Stimulated activated CD4-positive, alpha-beta T cell treated with anti-CD3 and anti-CD28 coated beads, TNF-alpha, amount 100 ng/mL, for 48 hours (primary cell): ENCODE data around the gene PIK3R3.
"Not testable (repeated sequence)": the region's sequence is repeated elsewhere in the genome, so short reads cannot be mapped to it uniquely, and the experiment has no call there.

Source experiments
- DNase-seq, 3 donors: peaks; one replicate each; pipeline ENCODE4 v3.0.0-alpha.2; 2020; ENCODE audit warnings: low read depth in 3 of 3

Gene PIK3R3

DNA sequence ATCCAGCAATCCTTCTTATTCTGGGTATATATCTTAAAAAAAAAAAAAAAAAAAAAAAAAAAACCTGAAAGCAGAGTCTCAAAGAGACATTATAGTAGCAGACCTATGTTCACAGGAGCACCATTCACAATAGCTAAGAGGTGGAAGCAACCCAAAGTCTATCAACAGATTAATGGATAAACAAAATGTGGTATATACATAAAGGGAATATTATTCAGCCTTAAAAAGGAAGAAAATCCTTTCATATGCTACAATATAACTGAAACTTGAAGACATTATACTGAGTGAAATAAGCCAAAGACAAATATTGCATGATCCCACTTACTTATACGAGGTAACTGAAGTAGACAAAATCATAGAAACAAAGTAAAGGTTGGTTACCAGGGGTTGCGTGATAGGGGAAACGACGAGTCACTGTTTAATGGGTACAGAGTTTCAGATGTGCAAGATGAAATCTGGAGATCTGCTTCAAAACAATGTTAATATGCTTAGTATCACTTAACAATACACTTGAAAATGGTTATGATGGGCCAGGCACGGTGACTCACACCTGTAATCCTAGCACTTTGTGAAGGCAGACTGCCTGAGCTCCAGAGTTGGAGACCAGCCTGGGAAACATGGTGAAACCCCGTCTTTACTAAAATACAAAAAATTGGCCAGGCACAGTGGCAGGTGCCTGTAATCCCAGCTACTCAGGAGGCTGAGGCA is 29.5 kb downstream of the PIK3R3 start:
- DNase-seq, result peak in 1 of 3 donors; percentile 3

DNA sequence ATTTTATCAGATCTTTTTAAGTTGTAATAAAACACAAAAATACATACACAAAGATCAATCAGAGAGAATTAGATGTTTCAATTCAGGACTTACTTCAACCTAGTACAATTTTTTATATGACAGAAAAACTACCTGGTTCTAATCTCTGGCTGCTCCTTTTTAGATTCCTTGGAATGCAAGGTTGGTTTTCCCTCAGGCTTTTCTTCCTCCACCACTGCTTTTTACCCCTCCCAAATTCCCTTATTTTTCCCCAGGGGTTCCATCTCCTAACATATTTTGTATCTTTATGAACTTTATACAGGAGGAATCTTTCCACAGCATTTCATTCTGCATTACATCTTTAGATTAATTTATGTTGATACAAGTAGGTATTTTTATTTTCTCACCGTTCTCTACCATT is 33.2 kb downstream of the PIK3R3 start:
- DNase-seq, result no peak

DNA sequence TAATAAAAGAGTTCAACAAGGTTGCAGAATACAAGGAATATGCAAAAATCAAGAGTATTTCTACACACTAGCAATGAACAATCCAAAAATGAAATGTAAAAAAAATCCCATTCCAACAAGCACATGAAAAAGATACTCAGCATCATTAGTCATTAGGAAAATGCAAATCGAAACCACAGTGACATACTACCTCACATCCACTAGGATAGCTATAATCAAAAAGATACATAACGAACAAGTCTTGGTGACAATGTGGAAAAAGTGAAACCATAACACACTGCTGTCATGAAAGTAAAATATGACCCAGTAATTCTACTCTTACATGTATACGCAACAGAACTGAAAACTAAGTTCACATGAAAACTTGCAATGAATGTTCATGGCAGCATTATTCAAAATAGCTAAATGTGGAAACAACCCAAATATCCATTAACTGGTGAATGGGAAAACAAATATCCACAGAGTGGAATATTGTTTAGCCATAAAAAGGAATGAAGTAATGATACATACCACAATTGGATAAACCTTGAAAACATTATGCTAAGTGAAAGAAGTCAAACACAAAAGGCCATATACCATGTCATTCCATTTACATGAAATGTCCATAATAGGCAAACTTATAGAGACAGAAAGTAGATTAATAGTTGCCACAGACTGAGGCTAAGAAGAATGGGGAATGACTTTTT is 34.3 kb downstream of the PIK3R3 start:
- DNase-seq, result no peak

DNA sequence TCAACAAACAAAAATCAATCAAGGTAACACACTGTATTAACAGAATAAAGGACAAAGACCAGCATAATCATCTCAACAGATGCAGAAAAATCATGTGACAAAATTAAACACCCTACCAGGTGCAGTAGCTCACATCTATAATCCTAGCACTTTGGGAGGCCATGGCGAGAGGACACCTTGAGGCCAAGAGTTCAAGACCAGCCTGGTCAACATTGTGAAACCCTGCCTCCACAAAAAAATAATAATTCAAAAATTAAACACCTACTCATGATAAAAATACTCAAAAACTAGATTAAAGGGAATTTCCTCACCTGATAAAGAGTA is 35.3 kb downstream of the PIK3R3 start:
- no peak for DNase-seq

DNA sequence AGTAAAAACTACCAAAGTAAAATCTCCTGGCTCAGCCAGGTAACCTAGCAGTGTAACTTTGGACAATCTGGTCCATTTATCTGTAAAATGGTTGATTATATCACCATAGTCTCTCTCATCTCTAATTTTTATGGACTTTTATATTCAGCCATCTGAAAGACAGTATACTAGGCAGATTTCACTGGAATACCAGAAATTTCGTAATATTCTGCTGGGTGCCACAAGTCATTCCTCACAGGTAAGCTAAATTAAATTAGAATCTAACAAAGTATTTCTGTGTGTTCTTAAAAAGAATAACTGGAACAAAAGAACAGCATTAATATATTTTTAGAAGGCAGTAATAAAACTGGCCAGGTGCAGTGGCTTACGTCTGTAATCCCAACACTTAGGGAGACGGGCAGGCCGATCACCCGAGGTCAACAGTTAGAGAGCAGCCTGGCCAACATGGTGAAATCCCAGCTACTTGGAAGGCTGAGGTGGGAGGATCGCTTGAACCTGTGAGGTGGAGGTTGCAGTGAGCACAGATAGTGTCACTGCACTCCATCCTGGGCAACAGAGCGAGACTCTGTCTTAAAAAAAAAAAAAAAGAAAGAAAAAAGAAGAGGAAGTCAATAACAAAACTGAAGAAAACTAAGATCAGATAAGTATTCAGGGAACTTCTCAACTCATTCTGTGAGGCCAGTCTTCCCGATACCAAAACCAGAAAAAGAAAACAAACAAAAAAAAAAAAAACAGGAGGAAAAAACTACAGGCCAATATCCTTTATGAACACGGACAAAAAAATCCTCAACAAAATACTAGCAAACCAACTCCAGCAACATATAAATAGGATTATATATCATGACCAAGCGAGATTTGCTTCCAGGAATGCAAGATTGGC is 35.9 kb downstream of the PIK3R3 start:
- no peak for DNase-seq

DNA sequence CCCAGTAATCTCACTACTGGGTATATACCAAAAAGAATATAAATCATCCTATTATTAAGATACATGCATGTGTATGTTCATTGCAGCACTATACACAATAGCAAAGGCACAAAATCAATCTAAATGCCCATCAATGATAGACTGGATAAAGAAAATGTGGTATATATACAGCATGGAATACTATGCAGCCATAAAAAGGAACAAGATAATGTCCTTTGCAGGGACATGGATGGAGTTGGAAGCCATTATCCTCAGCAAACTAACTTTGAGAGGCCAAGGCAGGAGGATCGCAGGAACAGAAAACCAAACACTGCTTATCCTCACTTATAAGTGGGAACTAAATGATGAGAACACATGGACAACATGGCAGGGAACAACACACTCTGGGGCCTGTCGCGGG is 37.3 kb downstream of the PIK3R3 start:
- not testable (repeated sequence) for DNase-seq

DNA sequence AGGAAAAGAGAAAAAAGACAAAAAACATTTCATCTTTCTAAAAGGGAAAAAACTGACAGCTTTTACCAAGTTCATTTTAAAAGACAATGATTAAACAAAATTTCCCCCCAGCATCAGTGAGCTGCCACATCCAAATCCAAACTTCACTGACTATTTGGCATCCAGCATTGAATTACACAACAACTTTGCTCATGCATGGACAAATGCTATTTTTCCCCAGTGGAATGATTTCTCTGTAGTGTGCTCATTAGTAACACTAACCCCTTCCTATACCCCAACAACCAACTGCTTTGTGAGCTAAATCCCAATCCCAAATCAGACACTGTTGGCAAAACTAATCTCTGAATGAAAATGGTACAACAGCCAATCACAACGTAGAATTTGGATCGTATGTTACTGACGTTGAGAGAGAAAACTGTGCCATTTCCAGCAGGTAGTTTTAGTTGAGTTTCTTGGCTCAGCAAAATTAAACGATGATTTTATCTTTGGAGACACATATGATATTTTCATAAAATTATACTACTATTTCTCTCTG is 37.9 kb downstream of the PIK3R3 start:
- no peak for DNase-seq

DNA sequence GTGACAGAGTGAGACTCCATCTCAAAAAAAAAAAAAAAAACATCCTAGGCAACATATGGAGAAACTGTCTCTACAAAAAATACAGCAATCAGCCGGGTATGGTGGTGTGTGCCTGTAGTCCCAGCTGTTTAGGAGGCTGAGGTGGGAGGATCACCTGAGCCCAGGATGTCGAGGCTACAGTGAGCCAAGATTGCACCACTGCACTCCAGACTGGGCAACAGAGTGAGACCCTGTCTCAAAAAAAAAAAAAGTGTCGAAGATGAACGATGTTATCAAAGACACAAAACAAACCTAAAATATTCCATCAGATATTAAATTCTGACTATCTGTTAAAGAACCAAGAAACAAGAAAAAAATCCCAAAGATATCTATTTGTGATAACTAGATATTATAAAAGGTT is 38.6 kb downstream of the PIK3R3 start:
- DNase-seq, result not testable (repeated sequence)

DNA sequence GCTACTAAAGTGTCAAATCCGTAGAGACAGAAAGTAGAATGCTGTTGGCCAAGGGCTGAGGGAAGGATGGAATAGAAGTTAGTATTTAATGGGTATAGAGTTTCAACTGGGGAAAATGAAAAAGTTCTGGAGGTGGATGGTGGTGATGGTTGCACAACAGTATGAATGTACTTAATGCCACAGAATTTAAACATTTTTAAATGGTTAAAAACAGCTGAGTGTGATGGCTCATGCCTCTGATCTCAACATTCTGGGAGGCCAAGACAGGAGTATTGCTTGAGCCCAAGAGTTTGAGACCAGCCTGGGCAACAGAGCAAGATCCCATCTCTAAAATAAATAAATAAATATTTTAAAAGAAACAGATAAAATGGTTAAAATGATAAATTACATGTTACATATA is 44.5 kb downstream of the PIK3R3 start:
- DNase-seq, result no peak

DNA sequence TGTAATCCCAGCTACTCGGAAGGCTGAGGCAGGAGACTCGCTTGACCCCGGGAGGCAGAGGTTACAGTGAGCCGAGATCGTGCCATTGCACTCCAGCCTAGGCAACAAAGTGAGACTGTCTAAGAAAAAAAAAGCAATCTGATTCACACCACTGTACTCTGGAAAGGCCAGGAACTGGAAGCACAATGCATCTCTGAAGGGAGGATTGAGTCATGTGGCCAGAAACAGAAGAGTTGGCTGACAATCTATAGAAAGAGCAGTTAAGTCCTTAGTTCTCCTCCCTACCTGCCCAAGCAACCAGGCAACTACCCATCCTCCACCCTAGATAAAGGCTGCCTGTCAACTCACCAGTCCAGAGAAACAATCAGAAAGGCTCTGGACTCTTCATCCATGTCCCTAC is 45.9 kb downstream of the PIK3R3 start:
- DNase-seq, result no peak

DNA sequence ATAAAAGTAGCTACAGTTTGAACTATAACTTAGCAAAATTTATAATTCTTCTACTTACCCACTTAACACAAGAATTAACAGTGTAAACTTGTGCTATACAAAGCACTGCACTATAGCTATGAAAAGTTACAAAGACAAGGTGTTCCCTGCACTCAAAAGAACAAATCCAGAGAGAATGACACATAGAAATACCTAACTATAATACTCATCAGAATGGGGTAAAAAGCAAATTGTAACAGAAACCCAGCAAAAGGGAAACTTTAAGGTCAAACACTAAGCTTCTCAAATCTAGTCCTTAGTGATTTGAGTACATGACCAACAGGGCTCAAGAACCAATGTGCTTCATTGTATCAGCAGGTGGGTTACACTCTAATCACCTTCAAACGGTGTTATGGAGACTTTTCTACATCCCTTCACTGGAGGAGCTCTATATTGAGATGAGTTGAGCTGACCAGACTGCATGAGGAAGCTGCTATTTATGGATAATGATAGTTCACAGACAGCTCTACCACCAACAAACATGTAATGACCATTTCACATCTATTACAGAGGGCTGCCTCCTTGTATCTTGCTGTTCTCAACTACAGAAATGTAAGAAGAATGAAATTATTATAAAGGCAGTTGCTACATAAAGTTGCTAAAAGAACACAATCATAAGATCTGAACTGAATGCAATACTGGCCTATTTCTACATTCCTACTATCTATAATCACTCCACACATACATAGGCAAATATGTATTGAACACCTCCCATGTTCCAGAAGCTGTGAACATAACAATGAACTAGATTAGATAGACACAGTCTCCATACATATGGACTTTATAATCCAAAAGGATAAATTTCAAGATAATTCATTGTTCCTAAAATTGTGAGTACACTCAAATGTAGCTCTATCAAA is 47.6 kb downstream of the PIK3R3 start:
- no peak for DNase-seq

DNA sequence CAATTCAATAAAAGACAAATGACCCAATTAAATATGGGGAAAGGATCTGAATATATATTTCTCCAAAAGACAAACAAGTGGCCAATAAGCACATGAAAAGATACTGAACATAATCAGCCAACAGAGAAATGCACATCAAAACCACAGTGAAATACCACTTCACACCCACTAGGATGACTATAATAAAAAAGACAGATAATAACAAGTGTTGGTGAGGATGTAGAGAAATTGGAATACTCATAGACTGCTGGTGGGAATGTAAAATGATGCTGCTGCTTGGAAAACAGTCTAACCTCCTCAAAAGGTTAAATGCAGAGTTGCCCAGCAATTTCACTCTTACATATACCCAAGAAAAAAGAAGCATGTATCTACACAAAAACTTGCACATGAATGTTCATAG is 48.9 kb downstream of the PIK3R3 start:
- no peak for DNase-seq

DNA sequence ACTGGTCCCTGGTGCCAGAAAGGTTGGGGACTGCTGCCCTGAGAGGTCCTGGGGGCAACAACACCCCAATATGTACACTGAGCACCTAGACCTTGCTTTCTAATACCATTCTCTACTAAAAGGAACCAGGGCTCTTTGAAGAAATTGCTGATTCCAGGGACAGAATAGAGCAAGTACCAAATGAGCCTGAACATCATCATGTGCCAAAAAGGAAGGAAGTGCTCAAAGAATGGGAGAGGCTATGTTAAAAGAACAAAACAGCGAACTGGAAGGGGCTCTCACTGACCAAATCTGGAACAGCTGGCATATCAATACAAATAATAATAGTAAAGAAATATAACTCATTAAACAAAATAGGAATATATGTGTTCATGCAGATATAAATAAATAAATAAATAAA is 50.8 kb downstream of the PIK3R3 start:
- DNase-seq, result no peak

DNA sequence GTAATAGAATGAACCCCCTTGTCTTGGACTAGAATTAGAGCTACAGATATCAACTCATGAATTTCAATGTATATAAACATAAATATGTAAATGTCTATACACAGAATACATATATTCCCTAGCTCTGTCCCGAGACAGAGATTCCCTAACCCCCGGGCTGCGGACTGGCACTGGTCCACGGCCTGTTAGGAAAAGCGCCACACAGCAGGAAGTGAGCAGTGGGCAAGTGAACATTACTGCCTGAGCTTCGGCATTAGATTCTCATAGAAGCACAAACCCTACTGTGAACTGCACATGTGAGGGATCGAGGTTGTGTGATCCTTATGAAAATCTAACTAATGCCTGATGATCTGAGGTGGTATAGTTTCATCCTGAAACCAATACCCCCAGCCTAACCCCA is 51.2 kb downstream of the PIK3R3 start:
- no peak for DNase-seq

DNA sequence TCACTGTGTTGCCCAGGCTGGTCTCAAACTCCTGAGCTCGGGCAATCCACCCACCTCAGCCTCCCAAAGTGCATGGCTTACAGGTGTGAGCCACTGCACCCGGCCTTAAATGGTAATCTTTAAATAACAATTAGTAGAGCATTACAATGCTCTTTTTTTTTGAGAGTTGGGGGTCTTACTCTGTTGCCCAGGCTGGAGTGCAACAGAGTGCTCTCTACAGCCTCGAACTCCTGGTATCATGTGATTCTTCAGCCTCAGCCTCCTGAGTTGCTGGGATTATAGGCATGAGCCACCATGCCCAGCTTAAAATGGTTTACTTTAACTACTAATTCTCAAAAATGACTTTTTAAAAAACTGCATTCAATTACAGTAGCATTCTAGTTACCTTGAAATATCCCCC is 52.2 kb downstream of the PIK3R3 start:
- no peak for DNase-seq

DNA sequence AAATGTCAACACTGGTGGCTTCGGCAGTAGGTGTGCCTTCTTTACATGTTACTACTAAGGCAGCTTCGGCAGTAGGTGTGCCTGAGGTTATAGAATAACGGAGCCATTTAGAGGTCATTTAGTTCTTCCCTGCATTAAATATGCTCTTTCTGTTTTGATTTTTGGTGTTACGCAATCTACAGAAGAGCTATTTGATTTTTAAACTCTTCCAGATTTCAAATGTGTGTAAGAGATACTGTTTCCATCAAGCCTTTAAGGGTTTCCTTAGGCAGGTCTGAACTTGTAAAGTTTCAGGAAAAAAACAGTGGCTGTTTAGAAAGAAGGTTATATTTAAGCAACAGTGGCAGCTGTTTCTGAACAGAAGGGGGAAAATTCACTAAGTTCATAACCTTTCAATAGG is 54.8 kb downstream of the PIK3R3 start:
- no peak for DNase-seq

DNA sequence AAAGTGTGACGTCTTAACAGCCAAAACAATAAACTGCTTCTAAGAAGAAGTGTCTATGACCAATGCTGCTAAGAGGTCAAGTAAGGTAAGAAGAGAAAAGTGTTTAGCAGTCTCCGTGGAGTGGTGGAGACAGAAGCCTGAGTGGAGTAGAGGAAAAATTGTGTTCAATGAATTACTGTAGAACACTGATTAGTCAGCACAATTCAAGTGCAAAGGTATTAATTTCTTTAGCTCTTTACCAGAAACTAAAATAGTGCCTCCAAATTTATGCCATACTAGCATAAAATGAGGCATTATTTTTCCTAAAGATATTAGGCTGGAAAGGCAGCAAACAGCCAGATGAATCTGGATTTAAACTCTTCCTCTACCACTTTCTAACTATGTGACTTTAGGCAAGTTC is 56.1 kb downstream of the PIK3R3 start:
- DNase-seq, result no peak

DNA sequence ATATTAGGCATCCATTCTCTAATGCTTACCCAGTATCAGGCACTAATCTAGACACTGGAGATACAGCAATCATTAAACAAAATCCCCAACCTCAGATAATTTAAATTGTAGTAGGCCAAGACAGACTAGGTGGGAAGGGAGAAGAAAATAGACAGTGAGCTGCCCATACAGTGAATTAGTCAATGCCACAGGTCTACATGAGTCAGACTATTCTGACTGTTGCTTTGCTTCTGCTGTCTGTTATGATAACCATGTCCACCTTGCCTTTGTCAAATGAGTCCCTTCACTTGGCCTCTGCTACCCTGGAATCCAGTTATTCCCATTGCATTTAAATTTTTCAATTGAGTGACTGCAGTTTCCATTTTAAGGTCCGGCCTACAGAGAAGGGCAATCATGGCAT is 59.5 kb downstream of the PIK3R3 start:
- DNase-seq, result no peak

DNA sequence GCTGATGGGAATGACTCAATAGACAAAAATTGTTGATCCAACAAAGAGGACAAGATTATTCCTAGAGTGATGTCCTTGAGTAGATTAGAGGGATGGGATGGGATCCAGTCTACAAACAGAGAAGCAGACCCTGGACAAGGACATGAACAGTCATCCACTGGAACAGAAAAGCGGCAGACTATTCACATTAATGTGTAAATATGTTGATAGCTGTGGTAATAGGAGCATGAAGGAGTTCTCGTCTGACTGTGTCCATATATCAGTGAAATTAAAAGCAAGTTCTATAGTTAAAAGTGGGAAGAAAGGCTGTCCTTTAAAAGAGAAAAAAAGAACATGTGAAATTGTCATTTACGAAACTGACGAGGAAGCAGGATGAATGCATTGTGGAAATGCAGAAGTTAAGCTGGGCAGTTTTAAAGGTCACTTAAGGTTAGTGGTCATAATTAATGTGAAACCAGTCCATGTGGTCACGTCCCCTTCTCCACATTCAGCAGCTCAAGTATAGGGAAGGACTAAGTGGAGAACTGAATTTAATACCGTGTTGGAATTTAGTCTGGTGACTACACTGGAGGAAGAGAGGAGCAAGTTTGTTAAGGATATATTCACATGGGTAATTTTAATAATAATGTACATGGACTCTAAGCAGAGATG is 62.1 kb downstream of the PIK3R3 start:
- DNase-seq, result no peak

DNA sequence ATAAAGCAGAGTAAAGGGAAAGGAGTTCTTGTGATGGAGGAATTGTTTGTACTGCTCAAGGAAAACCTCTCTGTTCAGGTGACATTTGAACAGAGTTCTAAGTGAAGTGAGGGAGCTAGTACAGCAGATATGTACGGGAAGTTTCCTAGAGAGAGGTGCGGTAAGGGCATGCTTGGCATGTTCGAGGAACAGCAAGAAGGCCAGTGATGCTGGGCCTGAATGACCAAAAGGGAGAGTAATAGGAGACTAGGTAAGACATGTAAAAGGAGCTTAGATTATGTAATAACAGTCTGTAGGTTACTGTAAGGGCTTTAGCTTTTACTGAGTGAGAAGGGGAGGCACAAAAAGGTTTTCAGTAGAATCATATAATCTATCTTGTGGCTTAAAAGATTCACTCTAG is 63.9 kb downstream of the PIK3R3 start:
- no peak for DNase-seq

DNA sequence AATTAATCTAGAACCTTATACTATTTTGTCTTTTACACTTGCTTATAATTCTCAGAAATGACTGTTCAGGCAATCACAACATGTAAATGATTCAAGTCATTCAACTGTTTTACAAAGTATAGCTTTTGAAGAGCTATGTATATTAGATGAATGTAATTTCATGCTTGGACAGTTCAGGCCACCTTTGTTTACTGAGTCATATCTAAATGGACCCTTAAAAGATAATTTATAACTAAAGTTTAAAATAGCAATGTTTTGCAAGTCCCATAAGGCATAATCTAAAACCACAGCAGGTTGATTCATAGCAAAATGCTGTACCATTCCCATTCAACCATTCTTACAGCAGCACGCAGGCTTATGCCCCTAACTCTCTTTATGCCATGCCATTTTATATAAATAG is 64.8 kb downstream of the PIK3R3 start:
- DNase-seq, result no peak
